A549 (cell line): Measurements from ENCODE around the gene RESF1.

Experiments
- CHD2 ChIP-seq: fragments of 150-350 bp; IDR thresholded peaks from 2 replicates; pipeline ENCODE4 v1.6.1; 2014; ENCODE audit warnings: low read length; ENCODE audit not compliant: partially characterized antibody
- CTCF ChIP-seq: fragments of >200 bp; sonication (Bioruptor Twin); formaldehyde crosslinking; IDR thresholded peaks from 3 replicates; pipeline ENCODE4 v1.5.1; 2016
- EHMT2 ChIP-seq: fragments of 200-600 bp; sonication (generic); IDR thresholded peaks from 2 replicates; pipeline ENCODE4 v1.6.1; 2016; ENCODE audit warnings: antibody characterized with exemption, low read depth, mild to moderate bottlenecking, moderate library complexity
- EP300 ChIP-seq, 2 experiments: fragments of >200 bp; sonication (Bioruptor Twin); formaldehyde crosslinking; IDR thresholded peaks; 2 replicates in 1 of 2; 3 replicates in 1 of 2; pipeline ENCODE4 v1.6.1; 2016 to 2017
- ESRRA ChIP-seq: fragments of 150-350 bp; IDR thresholded peaks from 2 replicates; pipeline ENCODE4 v1.6.1; 2014; ENCODE audit warnings: mild to moderate bottlenecking, low read length, borderline replicate concordance
- JUNB ChIP-seq: fragments of >200 bp; sonication (Bioruptor Twin); formaldehyde crosslinking; IDR thresholded peaks from 2 replicates; pipeline ENCODE4 v1.6.1; 2016
- POLR2A ChIP-seq: IDR thresholded peaks from 2 replicates; pipeline ENCODE4 v1.6.1; 2012; ENCODE audit warnings: mild to moderate bottlenecking, low read length
- POLR2AphosphoS2 ChIP-seq: conservative IDR thresholded peaks from 2 replicates; pipeline ENCODE4 v1.6.1; 2012; ENCODE audit warnings: low read length, improper control_type of control experiment, inconsistent platforms
- REST ChIP-seq: fragments of 200-600 bp; sonication (generic); IDR thresholded peaks from 2 replicates; pipeline ENCODE4 v1.6.1; 2016; ENCODE audit warnings: antibody characterized with exemption, mild to moderate bottlenecking, moderate library complexity
- TP53 ChIP-seq: fragments of 250-450 bp; sonication (Bioruptor Pico); IDR thresholded peaks from 2 replicates; pipeline ENCODE4 v1.5.0; 2021; ENCODE audit warnings: mild to moderate bottlenecking, moderate library complexity
- ZFP36 ChIP-seq: fragments of 450-650 bp; IDR thresholded peaks from 2 replicates; pipeline ENCODE4 v1.6.1; 2014; ENCODE audit warnings: borderline replicate concordance; ENCODE audit not compliant: partially characterized antibody

DNA sequence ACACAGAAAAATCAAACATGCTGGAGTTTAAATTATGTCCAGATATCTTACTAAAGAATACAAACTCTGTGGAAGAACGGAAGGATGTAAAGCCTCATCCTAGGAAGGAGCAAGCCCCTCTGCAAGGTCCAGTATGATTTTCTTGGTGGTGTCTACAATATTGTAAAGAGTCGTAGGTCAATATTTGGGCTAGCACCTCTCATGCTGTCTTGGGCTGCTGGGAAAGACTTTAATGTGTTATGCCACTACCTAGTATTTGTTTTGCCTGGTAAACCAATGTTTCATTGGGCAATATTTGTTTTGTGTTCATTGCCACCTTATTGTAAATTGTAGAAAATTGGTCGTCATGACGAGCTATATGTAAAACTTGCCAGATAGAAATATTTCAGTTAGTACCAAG is 26.6 kb downstream of the RESF1 start:
- TF ChIP-seq CTCF: no peak
- TF ChIP-seq ESRRA: no peak
- TF ChIP-seq POLR2A: no peak
- no peak for TF ChIP-seq REST
- TF ChIP-seq EP300 (IDR thresholded peaks at IDR 0.05): no peak
- TF ChIP-seq ZFP36: no peak
- no peak for TF ChIP-seq CHD2
- TF ChIP-seq POLR2AphosphoS2: no peak
- TF ChIP-seq TP53 (CRISPR knock-in tag): no peak
- no peak for TF ChIP-seq EHMT2
- no peak for TF ChIP-seq JUNB
